Activated CD4-positive, alpha-beta T cell treated with anti-CD3 and anti-CD28 coated beads for 36 hours (primary cell): ENCODE results near the gene RNF166. TPM values are rescaled to one million over a fixed set of nuclear protein-coding genes. Genes with fewer than 3 reads are reported as not detected.

ENCODE experiments used
- ATAC-seq: fragments of 200-7000 bp; cut with Tn5 transposase; one replicate; pipeline ENCODE4 v1.10.0; 2021; ENCODE audit warnings: mild to moderate bottlenecking, moderate library complexity
- CTCF ChIA-PET: fragments of 350-600 bp; sonication (Branson Sonifier 250); formaldehyde crosslinking; loops from one replicate; lab custom pipeline; 2021; ENCODE audit warnings: antibody characterized with exemption; lab: Charles Lee
- POLR2A ChIA-PET: fragments of 350-600 bp; sonication (Branson Sonifier 250); formaldehyde crosslinking; loops from one replicate; lab custom pipeline; 2021; ENCODE audit warnings: antibody characterized with exemption, inconsistent platforms; lab: Charles Lee
- DNase-seq: peaks from one replicate; pipeline ENCODE4 v3.0.0-alpha.2; 2020
- H3K27ac Mint-ChIP-seq: one replicate; pipeline ENCODE4 v1.8.0; 2021; ENCODE audit warnings: mixed read lengths
- H3K27me3 Mint-ChIP-seq: one replicate; pipeline ENCODE4 v1.8.0; 2021; ENCODE audit warnings: mixed read lengths
- H3K36me3 Mint-ChIP-seq: one replicate; pipeline ENCODE4 v1.8.0; 2021; ENCODE audit warnings: low read depth, mixed read lengths
- H3K4me1 Mint-ChIP-seq: one replicate; pipeline ENCODE4 v1.8.0; 2021; ENCODE audit warnings: mixed read lengths
- H3K4me3 Mint-ChIP-seq: one replicate; pipeline ENCODE4 v1.8.0; 2021; ENCODE audit warnings: mild to moderate bottlenecking, moderate library complexity, mixed read lengths
- H3K9me3 Mint-ChIP-seq: one replicate; pipeline ENCODE4 v1.8.0; 2021; ENCODE audit warnings: low read depth, mixed read lengths
- intact Hi-C, 2 experiments: fragments of 100-400 bp; cut with DNase I in 1 of 2; cut with micrococcal nuclease in 1 of 2; formaldehyde crosslinking; loops; one replicate each; pipeline versions ENCODE4 v1.14.2 to v1.15.1; 2022 to 2024; cut with DNase I, micrococcal nuclease
- total RNA-seq, 2 experiments: library from RNA; stranded (reverse); gene quantifications; one replicate each; pipeline ENCODE4 v1.2.3, GENCODE V29; 2021

RNF166 gene
- total RNA-seq, 2 experiments from 2014 or later = 44.0 to 49.7 TPM

DNA sequence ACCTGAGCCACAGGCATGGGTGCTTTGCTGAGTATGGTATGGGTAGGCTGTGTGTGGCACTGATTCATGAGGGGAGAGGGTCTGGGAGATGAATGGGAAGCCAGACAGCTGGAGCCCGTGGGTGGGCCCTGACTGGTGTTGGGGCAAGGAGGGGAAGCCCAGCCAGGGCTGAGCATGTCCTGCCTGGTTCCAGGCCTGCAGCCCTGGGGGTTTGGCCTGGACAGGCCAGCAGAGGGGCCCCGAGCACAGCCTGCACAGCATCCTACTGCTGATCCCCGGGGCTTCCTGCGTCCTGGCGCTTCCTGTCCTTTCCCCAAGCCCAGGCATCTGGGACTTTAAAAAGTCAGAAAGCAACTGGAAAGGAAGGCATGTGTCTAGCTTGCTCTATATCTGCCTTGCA lies 38.7 kb downstream of the RNF166 start:
- CTCF ChIA-PET = interaction anchor here (0.8 kb wide), 1 partner anchor 18 kb away, joined by 3 read pairs; no protein-coding TSS in a partner anchor

DNA sequence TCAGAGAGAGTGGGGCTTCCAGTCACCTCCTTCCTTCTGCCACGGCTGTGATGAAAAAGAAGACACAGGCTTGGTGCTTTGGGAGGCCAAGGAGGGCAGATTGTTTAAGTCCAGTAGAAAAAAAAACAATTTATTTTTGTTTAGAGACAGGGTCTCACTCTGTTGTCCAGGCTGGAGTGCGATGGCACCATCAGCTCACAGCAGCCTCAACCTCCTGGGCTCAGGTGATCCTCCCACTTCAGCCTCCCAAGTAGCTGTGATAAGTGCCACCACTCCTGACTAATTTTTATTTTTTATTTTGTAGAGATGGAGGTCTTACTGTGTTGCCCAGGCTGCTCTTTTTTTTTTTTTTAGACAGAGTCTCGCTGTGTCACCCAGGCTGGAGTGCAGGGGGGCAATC lies 40.6 kb downstream of the RNF166 start:
- ATAC-seq (no peak), DNase-seq (no peak)
- intact Hi-C loops = no loop called here
- Mint-ChIP-seq H3K4me1 (peaks cover 14% of the 10 kb centered on the region), H3K36me3 (peaks cover 2% of the 10 kb centered on the region), H3K9me3 (no peaks in the 10 kb centered on the region), H3K27me3 (no peaks in the 10 kb centered on the region), H3K27ac (no peak overlapping the region), H3K4me3 (no peak overlapping the region)
- CTCF ChIA-PET = interaction anchor here (1.3 to 1.6 kb wide), 3 partner anchors 15 to 72 kb away, joined by 4 to 5 read pairs (median 5); no protein-coding TSS in a partner anchor
- POLR2A ChIA-PET = no interaction called here

More for the DNA sequence above, 38.7 kb downstream of the RNF166 start:
- DNase-seq = no peak
- Mint-ChIP-seq H3K4me1 (peaks cover 3% of the 10 kb centered on the region), H3K27ac (no peak overlapping the region), H3K9me3 (no peaks in the 10 kb centered on the region), H3K4me3 (no peak overlapping the region), H3K27me3 (no peaks in the 10 kb centered on the region), H3K36me3 (peaks cover 2% of the 10 kb centered on the region)
- POLR2A ChIA-PET = no interaction called here
- intact Hi-C loops = no loop called here
- no peak for ATAC-seq

DNA sequence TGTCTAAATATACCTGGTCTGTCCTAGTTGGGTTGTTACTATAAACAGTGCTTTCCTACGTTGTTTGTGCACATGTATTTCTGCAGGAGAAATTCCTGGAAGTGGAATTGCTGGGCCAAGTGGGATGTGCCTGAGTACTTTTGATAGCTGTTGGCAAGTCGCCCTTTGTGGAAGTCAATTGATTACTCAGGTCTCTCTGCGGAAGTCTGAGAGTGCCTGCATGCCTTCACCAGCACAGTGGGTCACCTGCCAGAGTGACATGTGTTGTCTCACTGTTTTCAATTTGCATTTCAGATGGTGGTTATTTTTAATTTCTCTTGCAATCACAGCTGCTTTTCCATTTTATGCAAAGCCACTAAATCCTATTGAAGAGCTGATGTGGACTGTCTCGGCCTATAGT lies 41.1 kb downstream of the RNF166 start:
- ChIA-PET POLR2A (no interaction called here), CTCF (interaction anchor here (1.3 to 1.6 kb wide), 3 partner anchors 16 to 72 kb away, joined by 4 to 5 read pairs (median 5); no protein-coding TSS in a partner anchor)
- H3K4me1 Mint-ChIP-seq = peaks cover 14% of the 10 kb centered on the region
- ATAC-seq (no peak), DNase-seq (no peak)
- intact Hi-C loops = no loop called here
- peak overlapping the region; percentile 37 for H3K4me3 Mint-ChIP-seq
- H3K36me3 Mint-ChIP-seq = peaks cover 4% of the 10 kb centered on the region
- no peak overlapping the region for H3K27ac Mint-ChIP-seq
- H3K27me3 Mint-ChIP-seq = no peaks in the 10 kb centered on the region
- no peaks in the 10 kb centered on the region for H3K9me3 Mint-ChIP-seq

DNA sequence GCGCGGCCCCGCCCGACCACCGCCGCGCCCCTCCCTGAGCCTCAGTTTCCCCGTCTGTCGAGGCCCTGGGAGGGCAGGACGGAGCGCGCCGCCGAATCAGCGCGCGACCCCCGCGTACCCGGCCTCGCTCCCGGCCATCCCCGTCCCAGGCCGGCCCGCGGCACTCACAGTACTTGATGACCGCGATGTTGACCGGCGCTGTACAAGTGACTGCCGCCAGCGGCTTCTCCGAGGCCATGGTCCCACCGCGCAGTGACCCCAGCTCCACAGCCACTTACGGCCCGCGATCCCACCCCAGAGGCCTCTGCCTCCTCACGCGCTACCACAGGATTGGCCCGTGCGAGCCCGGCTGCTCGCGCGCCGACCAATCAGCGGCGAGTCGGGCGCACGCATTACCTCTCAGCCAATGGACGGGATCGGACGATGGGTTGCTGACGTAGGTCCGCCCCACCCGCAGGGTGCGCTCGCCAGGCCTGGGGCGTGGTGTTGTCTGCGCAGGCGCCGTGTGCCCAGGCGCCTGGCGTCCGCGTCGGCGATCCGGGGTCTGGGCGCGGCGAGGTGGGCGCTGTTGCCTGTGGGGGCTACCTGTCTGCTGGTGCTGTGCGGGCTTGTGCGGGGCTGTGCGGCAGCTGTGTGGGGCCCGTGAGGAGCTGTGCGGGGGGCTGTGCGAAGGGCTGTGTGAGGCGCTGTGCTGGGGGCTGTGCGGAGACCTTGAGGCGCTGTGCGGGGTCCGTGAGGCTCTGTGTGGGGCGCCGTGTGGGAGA lies 43.2 kb downstream of the RNF166 start, which contains the start of gene MVD:
Gene MVD, minus strand, starts transcription at position 249 of the 764 bp plus-strand sequence. Its CDS starts 11 bp downstream, at position 238.
- DNase-seq (peak; percentile 98), ATAC-seq (peak; percentile 99)
- intact Hi-C loops = loop anchor here (1.0 to 2.0 kb wide), 14 partner anchors 12 to 712 kb away; partner anchors contain the start of genes CYBA (in 2 of the 2), APRT (in 1 of the 2), BANP (in 1 of the 2) and CDH15 (in 1 of the 2)
- Mint-ChIP-seq H3K27ac (peak within 1 kb of the TSS; percentile 88), H3K36me3 (peaks cover 6% of the 10 kb centered on the region), H3K4me3 (peak within 1 kb of the TSS; percentile 92), H3K4me1 (peaks cover 14% of the 10 kb centered on the region), H3K9me3 (no peaks in the 10 kb centered on the region), H3K27me3 (no peaks in the 10 kb centered on the region)
- ChIA-PET CTCF (interaction anchor here (0.8 to 2.1 kb wide), 2 partner anchors 18 to 22 kb away, joined by 3 to 7 read pairs; no protein-coding TSS in a partner anchor), POLR2A (interaction anchor here (1.0 kb wide), 1 partner anchor 42 kb away, joined by 7 read pairs; no protein-coding TSS in a partner anchor)

DNA sequence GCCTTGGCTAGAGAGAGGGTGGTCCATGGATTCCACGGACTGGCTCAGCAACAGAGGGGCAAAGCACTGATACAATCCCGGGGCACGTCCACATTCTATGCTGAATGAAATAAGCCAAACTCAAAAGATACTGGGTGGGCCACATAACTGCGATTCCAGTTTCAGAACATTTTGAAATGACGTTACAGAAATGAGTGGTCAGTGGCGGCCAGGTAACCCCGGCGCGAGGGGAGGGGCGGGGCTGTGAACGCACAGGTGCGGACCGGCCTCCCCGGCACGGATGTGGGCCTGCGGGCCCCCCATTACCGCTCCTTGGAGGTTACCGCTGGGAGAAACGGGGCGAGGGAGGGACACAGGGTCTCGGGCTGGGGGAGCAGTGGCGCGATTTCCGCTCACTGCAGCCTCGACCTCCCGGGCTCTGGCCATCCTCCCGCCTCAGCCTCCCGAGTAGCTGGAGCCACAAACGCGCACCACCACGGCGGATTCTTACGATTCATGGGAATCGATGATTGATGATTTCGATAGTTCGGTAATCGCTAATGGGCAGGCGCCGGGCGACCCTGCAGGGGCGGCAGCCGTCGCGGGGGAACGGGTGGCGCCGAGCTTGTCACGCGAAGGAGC lies 43.9 kb downstream of the RNF166 start:
- DNase-seq (peak; percentile 45), ATAC-seq (no peak)
- peaks cover 6% of the 10 kb centered on the region for H3K36me3 Mint-ChIP-seq
- intact Hi-C loops = loop anchor here in 1 of 2 experiments (2.0 kb wide), 2 partner anchors 122 to 210 kb away; partner anchors contain the start of genes PIEZO1 and ZFPM1
- H3K27ac Mint-ChIP-seq = peak overlapping the region; percentile 86
- ChIA-PET CTCF (interaction anchor here (2.1 kb wide), 1 partner anchor 23 kb away, joined by 7 read pairs; no protein-coding TSS in a partner anchor), POLR2A (interaction anchor here (1.0 kb wide), 1 partner anchor 43 kb away, joined by 7 read pairs; no protein-coding TSS in a partner anchor)
- H3K4me3 Mint-ChIP-seq = peak overlapping the region; percentile 92
- H3K27me3 Mint-ChIP-seq = no peaks in the 10 kb centered on the region
- H3K4me1 Mint-ChIP-seq = peaks cover 14% of the 10 kb centered on the region
- H3K9me3 Mint-ChIP-seq = no peaks in the 10 kb centered on the region

DNA sequence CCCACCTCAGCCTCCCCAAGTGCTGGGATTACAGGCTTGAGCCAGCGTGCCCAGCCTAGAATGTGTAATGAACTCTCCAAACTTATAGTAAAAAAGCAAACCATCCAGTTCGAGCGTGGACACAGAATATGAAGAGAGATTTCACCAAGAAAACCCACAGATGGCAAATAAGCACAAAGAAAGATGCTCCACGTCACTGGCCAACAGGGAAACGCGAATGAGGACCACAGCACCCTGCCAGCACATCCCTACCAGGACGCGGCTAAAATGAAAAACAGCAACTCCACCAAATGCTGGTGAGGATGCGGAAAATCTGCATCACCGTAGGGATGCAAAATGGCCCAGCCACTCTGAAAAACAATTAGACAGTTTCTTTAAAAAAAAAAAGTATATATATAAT lies 44.7 kb downstream of the RNF166 start:
- intact Hi-C loops = no loop called here
- Mint-ChIP-seq H3K27ac (peak overlapping the region; percentile 59), H3K27me3 (no peaks in the 10 kb centered on the region), H3K4me3 (peak overlapping the region; percentile 92), H3K9me3 (no peaks in the 10 kb centered on the region), H3K4me1 (peaks cover 14% of the 10 kb centered on the region), H3K36me3 (peaks cover 6% of the 10 kb centered on the region)
- ATAC-seq (no peak), DNase-seq (no peak)
- ChIA-PET POLR2A (no interaction called here), CTCF (interaction anchor here (0.7 kb wide), 1 partner anchor 24 kb away, joined by 3 read pairs; no protein-coding TSS in a partner anchor)

DNA sequence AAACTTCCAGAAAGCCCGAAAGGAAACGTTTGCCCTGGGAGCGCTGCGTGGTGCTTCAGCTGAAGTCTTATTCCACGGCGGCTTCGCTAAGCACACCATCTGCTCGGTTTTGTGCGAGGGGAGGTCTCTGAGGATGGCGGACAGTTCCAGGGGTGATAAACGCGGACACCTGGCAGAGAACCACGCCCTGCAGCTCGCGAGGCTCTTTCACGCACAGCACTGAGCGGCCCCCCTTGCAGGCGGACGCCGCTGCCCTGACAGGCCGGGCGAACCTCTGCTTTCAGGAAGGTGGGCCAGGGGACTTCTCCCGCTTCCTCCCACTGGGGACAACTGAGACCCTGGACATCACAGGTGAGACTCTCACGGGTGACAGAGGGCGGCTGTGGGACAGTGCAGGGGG lies 47.0 kb downstream of the RNF166 start:
- DNase-seq (no peak), ATAC-seq (no peak)
- CTCF ChIA-PET = interaction anchor here (1.1 kb wide), 1 partner anchor 22 kb away, joined by 3 read pairs; no protein-coding TSS in a partner anchor
- Mint-ChIP-seq H3K36me3 (peaks cover 11% of the 10 kb centered on the region), H3K4me3 (no peak overlapping the region), H3K27me3 (no peaks in the 10 kb centered on the region), H3K9me3 (no peaks in the 10 kb centered on the region), H3K27ac (no peak overlapping the region), H3K4me1 (peaks cover 14% of the 10 kb centered on the region)
- POLR2A ChIA-PET = no interaction called here
- intact Hi-C loops = no loop called here

DNA sequence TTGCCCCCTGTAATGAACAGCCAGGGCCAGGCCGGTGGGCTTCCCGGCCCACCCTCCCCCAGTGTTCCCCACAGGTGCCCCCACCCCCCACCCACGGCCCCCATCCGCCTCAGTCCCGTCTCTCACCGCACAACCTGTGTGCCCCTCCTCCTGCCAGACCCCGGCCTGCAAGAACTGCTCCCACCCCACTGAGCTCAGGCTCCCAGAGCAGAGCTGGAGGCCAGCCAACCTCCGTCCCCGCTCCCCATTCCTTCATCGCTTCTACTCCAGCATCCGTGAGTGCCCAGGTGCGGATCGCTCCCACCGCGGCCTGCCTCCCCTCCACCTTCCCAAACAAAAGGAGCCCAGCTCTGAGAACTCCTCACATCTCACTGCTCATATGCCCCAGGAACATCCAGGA lies 47.5 kb downstream of the RNF166 start:
- Mint-ChIP-seq H3K4me3 (no peak overlapping the region), H3K4me1 (peaks cover 11% of the 10 kb centered on the region), H3K27ac (no peak overlapping the region), H3K36me3 (peaks cover 11% of the 10 kb centered on the region), H3K27me3 (no peaks in the 10 kb centered on the region), H3K9me3 (no peaks in the 10 kb centered on the region)
- CTCF ChIA-PET = interaction anchor here (1.1 kb wide), 1 partner anchor 23 kb away, joined by 3 read pairs; no protein-coding TSS in a partner anchor
- intact Hi-C loops = no loop called here
- POLR2A ChIA-PET = no interaction called here
- DNase-seq (no peak), ATAC-seq (no peak)

DNA sequence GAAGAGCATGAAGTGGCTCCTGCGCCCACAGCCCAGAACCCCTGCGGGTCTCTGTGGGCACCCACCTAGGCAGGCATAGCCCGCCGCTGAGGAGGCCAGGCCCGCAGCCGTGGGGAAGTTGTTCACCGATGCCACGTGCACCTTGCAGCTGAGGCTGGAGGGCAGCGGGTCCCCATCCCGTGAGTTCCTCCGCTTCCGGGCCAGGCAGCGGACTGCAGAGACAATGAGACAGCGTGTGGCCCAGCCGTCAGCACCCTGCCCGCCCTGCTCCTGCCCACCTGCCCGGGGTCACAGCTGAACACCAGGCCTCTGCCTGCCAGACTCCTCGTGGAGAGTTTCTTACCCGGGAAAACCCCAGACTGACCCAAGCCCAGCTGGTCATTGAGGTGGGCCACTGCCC lies 48.8 kb downstream of the RNF166 start:
- Mint-ChIP-seq H3K27ac (no peak overlapping the region), H3K4me1 (peaks cover 11% of the 10 kb centered on the region), H3K36me3 (peaks cover 11% of the 10 kb centered on the region), H3K4me3 (no peak overlapping the region), H3K9me3 (no peaks in the 10 kb centered on the region), H3K27me3 (no peaks in the 10 kb centered on the region)
- intact Hi-C loops = no loop called here
- ChIA-PET POLR2A (no interaction called here), CTCF (no interaction called here)
- no peak for ATAC-seq
- no peak for DNase-seq

DNA sequence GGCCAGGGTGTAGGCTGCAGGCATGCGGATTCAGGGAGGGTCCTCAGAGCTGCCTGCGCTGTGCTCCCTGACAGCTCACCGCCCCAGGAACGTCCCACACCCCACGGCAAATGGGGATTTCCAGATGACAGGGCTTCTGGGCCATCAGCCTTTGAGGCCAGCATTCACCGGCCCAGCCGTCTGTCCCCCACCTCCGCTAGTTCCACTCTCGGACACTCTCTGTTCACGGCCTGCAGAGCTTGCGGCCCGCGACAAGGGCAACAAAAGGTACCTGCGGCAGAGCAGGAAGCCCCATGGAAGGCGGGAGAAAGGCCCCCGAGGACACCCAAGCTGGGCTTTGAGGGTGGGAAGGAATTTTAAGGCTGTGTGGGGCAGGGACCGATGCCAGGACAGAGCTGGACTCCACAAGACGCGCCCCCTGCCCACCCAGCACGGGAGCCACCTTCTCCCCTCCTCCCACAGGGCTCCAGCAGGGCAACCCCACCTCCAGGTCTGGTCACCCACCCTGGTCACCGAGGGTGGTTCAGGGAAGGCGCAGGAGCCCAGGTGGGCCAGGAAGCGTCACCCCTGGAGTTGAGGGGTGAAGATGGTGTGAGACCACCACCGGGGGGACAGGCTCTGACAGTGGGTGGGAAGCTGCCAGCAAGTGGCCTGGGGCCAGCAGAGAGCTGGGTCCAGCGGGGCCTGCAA lies 49.8 kb downstream of the RNF166 start:
- peaks cover 10% of the 10 kb centered on the region for H3K4me1 Mint-ChIP-seq
- H3K9me3 Mint-ChIP-seq = no peaks in the 10 kb centered on the region
- no peak overlapping the region for H3K27ac Mint-ChIP-seq
- intact Hi-C loops = no loop called here
- no peak overlapping the region for H3K4me3 Mint-ChIP-seq
- no peak for ATAC-seq
- peaks cover 13% of the 10 kb centered on the region for H3K36me3 Mint-ChIP-seq
- ChIA-PET POLR2A (no interaction called here), CTCF (no interaction called here)
- H3K27me3 Mint-ChIP-seq = no peaks in the 10 kb centered on the region
- no peak for DNase-seq
